ENCODE data around the gene ELMOD1.

- TF ChIP-seq CTCF (IDR thresholded peaks at IDR 0.05) = no peak
- TF ChIP-seq POLR2AphosphoS5 (IDR thresholded peaks at IDR 0.05) = no peak
- TF ChIP-seq POLR2A (IDR thresholded peaks at IDR 0.05; ENCODE audit: low read depth) = no peak
Observed at GRCh38 chr11:107699371-107700285, 108.7 kb downstream of the ELMOD1 start.
